WTC11 (cell line): ENCODE results near the gene DNAJA4. TPM values are rescaled to one million over a fixed set of nuclear protein-coding genes. Genes with fewer than 3 reads are reported as not detected.

ENCODE experiments used
- ATAC-seq: fragments of 200-7000 bp; cut with Tn5 transposase; 2 replicates; pipeline ENCODE4 v1.10.0; 2021; ENCODE audit warnings: mild to moderate bottlenecking, moderate library complexity
- CTCF ChIA-PET: fragments of 300-600 bp; sonication (Branson Sonifier 250); formaldehyde crosslinking; loops from one replicate; lab custom pipeline; 2021; ENCODE audit warnings: antibody characterized with exemption; lab: Charles Lee
- POLR2A ChIA-PET: fragments of 350-600 bp; sonication (Branson Sonifier 250); formaldehyde crosslinking; loops from one replicate; lab custom pipeline; 2021; ENCODE audit warnings: antibody characterized with exemption; lab: Charles Lee
- DNase-seq: peaks from one replicate; pipeline ENCODE4 v3.0.0; 2021; ENCODE audit warnings: low spot score
- H3K27ac Mint-ChIP-seq: 2 replicates; pipeline ENCODE4 v1.8.0; 2021; ENCODE audit warnings: mixed read lengths
- H3K27me3 Mint-ChIP-seq: 2 replicates; pipeline ENCODE4 v1.8.0; 2021; ENCODE audit warnings: low read depth, mild to moderate bottlenecking, moderate library complexity, mixed read lengths
- H3K36me3 Mint-ChIP-seq: 2 replicates; pipeline ENCODE4 v1.8.0; 2021; ENCODE audit warnings: mixed read lengths
- H3K4me1 Mint-ChIP-seq: 2 replicates; pipeline ENCODE4 v1.8.0; 2022; ENCODE audit warnings: mixed read lengths
- H3K4me3 Mint-ChIP-seq: 2 replicates; pipeline ENCODE4 v1.8.0; 2021; ENCODE audit warnings: mild to moderate bottlenecking, moderate library complexity, mixed read lengths
- H3K9me3 Mint-ChIP-seq: 2 replicates; pipeline ENCODE4 v1.8.0; 2021; ENCODE audit warnings: mixed read lengths
- CREB1 ChIP-seq: sonication (generic); formaldehyde crosslinking; IDR thresholded peaks from 2 replicates; pipeline ENCODE4 v1.8.0; 2023; ENCODE audit warnings: mild to moderate bottlenecking, missing genetic modification reagents
- ESRRA ChIP-seq: sonication (generic); formaldehyde crosslinking; IDR thresholded peaks from 2 replicates; pipeline ENCODE4 v1.8.1; 2022; ENCODE audit warnings: mild to moderate bottlenecking, missing genetic modification reagents, borderline replicate concordance
- ETV6 ChIP-seq: sonication (generic); formaldehyde crosslinking; IDR thresholded peaks from 2 replicates; pipeline ENCODE4 v1.8.1; 2022; ENCODE audit warnings: mild to moderate bottlenecking, missing genetic modification reagents
- GTF2I ChIP-seq: fragments of 250-450 bp; sonication (Bioruptor Pico); conservative IDR thresholded peaks from 2 replicates; pipeline ENCODE4 v1.4.0; 2021; ENCODE audit warnings: mild to moderate bottlenecking
- MYBL2 ChIP-seq: sonication (generic); formaldehyde crosslinking; IDR thresholded peaks from 2 replicates; pipeline ENCODE4 v1.8.1; 2023; ENCODE audit warnings: mild to moderate bottlenecking, moderate library complexity, missing genetic modification reagents
- RELA ChIP-seq: sonication (generic); formaldehyde crosslinking; IDR thresholded peaks from 2 replicates; pipeline ENCODE4 v1.8.1; 2022; ENCODE audit warnings: missing genetic modification reagents, mild to moderate bottlenecking, borderline replicate concordance
- SMAD3 ChIP-seq: sonication (generic); formaldehyde crosslinking; IDR thresholded peaks from 2 replicates; pipeline ENCODE4 v1.8.0; 2022; ENCODE audit warnings: missing genetic modification reagents, mild to moderate bottlenecking, borderline replicate concordance
- TP53 ChIP-seq: sonication (generic); formaldehyde crosslinking; IDR thresholded peaks from 2 replicates; pipeline ENCODE4 v1.8.1; 2023; ENCODE audit warnings: mild to moderate bottlenecking, missing genetic modification reagents
- ZBTB21 ChIP-seq: sonication (generic); formaldehyde crosslinking; IDR thresholded peaks from 2 replicates; pipeline ENCODE4 v1.8.1; 2023; ENCODE audit warnings: mild to moderate bottlenecking, missing genetic modification reagents, borderline replicate concordance
- ZNF121 ChIP-seq: sonication (generic); formaldehyde crosslinking; IDR thresholded peaks from 2 replicates; pipeline ENCODE4 v1.8.0; 2023; ENCODE audit warnings: missing genetic modification reagents
- ZNF138 ChIP-seq: sonication (generic); formaldehyde crosslinking; conservative IDR thresholded peaks from 2 replicates; pipeline ENCODE4 v1.8.1; 2022; ENCODE audit warnings: mild to moderate bottlenecking, moderate library complexity, missing genetic modification reagents
- ZNF263 ChIP-seq: sonication (generic); formaldehyde crosslinking; IDR thresholded peaks from 2 replicates; pipeline ENCODE4 v1.8.1; 2022; ENCODE audit warnings: low read depth, mild to moderate bottlenecking, moderate library complexity, missing genetic modification reagents
- total RNA-seq: library from RNA; stranded (reverse); gene quantifications from 3 replicates; pipeline ENCODE4 v1.2.3, GENCODE V29; 2021
- TF ChIP-seq, protein P1 (sequence below): sonication (generic); formaldehyde crosslinking; IDR thresholded peaks from 2 replicates; pipeline ENCODE4 v1.8.0; 2022; ENCODE audit warnings: mild to moderate bottlenecking, missing genetic modification reagents
- TF ChIP-seq, protein P2 (sequence below): sonication (generic); formaldehyde crosslinking; IDR thresholded peaks from 2 replicates; pipeline ENCODE4 v1.8.1; 2023; ENCODE audit warnings: mild to moderate bottlenecking, moderate library complexity, missing genetic modification reagents
- TF ChIP-seq, protein P3 (sequence below): fragments of 250-450 bp; sonication (Bioruptor Pico); IDR thresholded peaks from 2 replicates; pipeline ENCODE4 v1.9.0; 2021; ENCODE audit warnings: moderate library complexity, mild to moderate bottlenecking, inconsistent platforms, borderline replicate concordance
- TF ChIP-seq, protein P4 (sequence below): fragments of 200-600 bp; IDR thresholded peaks from 2 replicates; pipeline ENCODE4 v1.8.0; 2022; ENCODE audit warnings: antibody characterized with exemption
- TF ChIP-seq, protein P5 (sequence below): sonication (generic); formaldehyde crosslinking; IDR thresholded peaks from 2 replicates; pipeline ENCODE4 v1.8.1; 2022; ENCODE audit warnings: low read depth, mild to moderate bottlenecking, moderate library complexity, missing genetic modification reagents, borderline replicate concordance
- TF ChIP-seq, protein P6 (sequence below): sonication (generic); formaldehyde crosslinking; IDR thresholded peaks from 2 replicates; pipeline ENCODE4 v1.8.0; 2023; ENCODE audit warnings: mild to moderate bottlenecking, missing genetic modification reagents
- TF ChIP-seq, protein P7 (sequence below): sonication (generic); formaldehyde crosslinking; IDR thresholded peaks from 2 replicates; pipeline ENCODE4 v1.8.1; 2023; ENCODE audit warnings: mild to moderate bottlenecking, missing genetic modification reagents, moderate library complexity
- TF ChIP-seq, protein P8 (sequence below): fragments of 250-450 bp; sonication (Bioruptor Pico); IDR thresholded peaks from 2 replicates; pipeline ENCODE4 v1.9.0; 2021; ENCODE audit warnings: mild to moderate bottlenecking
- TF ChIP-seq, protein P9 (sequence below): sonication (generic); formaldehyde crosslinking; IDR thresholded peaks from 2 replicates; pipeline ENCODE4 v1.8.0; 2023; ENCODE audit warnings: missing genetic modification reagents

DNAJA4 gene
- total RNA-seq, 1 experiment from 2014 or later = 7.8 TPM

DNA sequence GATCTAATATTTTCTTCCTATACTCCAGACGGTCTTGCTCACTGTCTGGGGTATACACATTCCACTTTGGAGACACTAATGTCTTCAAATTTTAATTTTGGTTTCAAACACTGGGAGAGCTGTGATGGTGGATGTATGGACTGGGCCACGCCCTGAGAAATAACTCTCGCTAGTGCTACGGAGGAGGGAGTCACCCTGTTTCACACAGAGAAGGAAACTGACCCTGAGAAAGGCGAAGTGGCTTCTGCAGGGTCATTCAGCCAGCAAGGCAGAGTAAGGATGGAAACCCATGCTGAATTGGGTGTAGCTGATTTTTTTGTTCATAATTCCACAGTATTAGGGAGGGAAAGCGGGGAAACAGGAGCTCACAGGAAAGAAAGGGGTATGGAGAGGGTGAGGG lies 43.6 kb downstream of the DNAJA4 start:
- ChIA-PET POLR2A (interaction anchor here (0.5 kb wide), 1 partner anchor 104 kb away, joined by 3 read pairs; no protein-coding TSS in a partner anchor), CTCF (interaction anchor here (0.6 to 2.7 kb wide), 20 partner anchors 8 to 443 kb away, joined by 3 to 34 read pairs (median 4); partner anchors contain the start of genes CHRNA5, IREB2 and SKIC8)
- TF ChIP-seq ZNF121 (CRISPR knock-in tag) (no peak), TP53 (no peak), ZNF138 (no peak), CREB1 (no peak), SMAD3 (CRISPR knock-in tag) (no peak), ETV6 (CRISPR knock-in tag) (no peak), MYBL2 (CRISPR knock-in tag) (no peak), ZBTB21 (CRISPR knock-in tag) (no peak), RELA (CRISPR knock-in tag) (no peak)
- TF ChIP-seq, protein P1, sequence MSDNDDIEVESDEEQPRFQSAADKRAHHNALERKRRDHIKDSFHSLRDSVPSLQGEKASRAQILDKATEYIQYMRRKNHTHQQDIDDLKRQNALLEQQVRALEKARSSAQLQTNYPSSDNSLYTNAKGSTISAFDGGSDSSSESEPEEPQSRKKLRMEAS (CRISPR knock-in tag) = no peak
- TF ChIP-seq, protein P2, sequence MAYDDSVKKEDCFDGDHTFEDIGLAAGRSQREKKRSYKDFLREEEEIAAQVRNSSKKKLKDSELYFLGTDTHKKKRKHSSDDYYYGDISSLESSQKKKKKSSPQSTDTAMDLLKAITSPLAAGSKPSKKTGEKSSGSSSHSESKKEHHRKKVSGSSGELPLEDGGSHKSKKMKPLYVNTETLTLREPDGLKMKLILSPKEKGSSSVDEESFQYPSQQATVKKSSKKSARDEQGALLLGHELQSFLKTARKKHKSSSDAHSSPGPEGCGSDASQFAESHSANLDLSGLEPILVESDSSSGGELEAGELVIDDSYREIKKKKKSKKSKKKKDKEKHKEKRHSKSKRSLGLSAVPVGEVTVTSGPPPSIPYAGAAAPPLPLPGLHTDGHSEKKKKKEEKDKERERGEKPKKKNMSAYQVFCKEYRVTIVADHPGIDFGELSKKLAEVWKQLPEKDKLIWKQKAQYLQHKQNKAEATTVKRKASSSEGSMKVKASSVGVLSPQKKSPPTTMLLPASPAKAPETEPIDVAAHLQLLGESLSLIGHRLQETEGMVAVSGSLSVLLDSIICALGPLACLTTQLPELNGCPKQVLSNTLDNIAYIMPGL (CRISPR knock-in tag) = no peak
- DNase-seq (no peak), ATAC-seq (no peak)
- no peaks in the 10 kb centered on the region for H3K36me3 Mint-ChIP-seq
- H3K27me3 Mint-ChIP-seq = no peaks in the 10 kb centered on the region
- no peak overlapping the region for H3K4me3 Mint-ChIP-seq
- no peak overlapping the region for H3K27ac Mint-ChIP-seq
- no peaks in the 10 kb centered on the region for H3K9me3 Mint-ChIP-seq
- peaks cover 15% of the 10 kb centered on the region for H3K4me1 Mint-ChIP-seq

DNA sequence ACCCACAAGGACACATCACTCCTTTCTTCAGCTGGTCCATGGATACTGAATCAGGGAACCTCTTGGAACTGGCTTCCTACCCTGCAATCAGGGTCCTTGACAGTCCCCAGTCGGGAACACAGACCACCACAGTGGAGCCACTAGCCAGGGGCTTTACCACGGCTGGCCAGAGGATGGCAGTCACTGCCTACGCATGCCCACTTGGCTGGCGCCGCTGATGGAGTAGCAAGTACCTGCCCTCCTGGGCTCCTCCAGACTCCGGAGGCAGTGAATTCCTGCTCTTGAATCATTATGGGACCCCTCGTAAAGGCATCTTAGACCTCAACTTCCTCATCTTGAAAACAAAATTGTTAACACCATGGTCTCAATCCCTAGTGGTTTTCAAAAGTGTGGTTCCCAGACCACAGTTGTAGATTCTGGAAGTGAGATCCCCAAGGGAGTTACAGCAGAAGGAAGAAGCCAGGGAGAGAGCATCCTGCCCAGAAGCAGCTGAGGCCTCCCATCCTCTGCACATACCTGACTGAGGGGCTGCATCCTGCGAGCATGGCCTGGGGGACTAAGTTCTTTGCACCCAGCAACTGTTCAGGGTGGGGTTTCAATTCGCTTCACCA lies 44.2 kb downstream of the DNAJA4 start:
- Mint-ChIP-seq H3K27me3 (no peaks in the 10 kb centered on the region), H3K4me3 (no peak overlapping the region), H3K4me1 (peaks cover 17% of the 10 kb centered on the region), H3K36me3 (no peaks in the 10 kb centered on the region), H3K27ac (no peak overlapping the region), H3K9me3 (no peaks in the 10 kb centered on the region)
- POLR2A ChIA-PET = interaction anchor here (0.5 kb wide), 1 partner anchor 103 kb away, joined by 3 read pairs; no protein-coding TSS in a partner anchor
- CTCF ChIA-PET = interaction anchor here (0.6 to 2.7 kb wide), 18 partner anchors 8 to 443 kb away, joined by 3 to 34 read pairs (median 3); partner anchors contain the start of genes CHRNA5, IREB2 and SKIC8
- ATAC-seq = peak; percentile 93
- DNase-seq = peak; percentile 95
- TF ChIP-seq, protein P3, sequence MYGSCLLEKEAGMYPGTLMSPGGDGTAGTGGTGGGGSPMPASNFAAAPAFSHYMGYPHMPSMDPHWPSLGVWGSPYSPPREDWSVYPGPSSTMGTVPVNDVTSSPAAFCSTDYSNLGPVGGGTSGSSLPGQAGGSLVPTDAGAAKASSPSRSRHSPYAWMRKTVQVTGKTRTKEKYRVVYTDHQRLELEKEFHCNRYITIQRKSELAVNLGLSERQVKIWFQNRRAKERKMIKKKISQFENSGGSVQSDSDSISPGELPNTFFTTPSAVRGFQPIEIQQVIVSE (CRISPR knock-in tag) = no peak
- TF ChIP-seq GTF2I = 0 out of 2 replicates have a peak, but pooled peaks have one; percentile 25
- TF ChIP-seq, protein P4, sequence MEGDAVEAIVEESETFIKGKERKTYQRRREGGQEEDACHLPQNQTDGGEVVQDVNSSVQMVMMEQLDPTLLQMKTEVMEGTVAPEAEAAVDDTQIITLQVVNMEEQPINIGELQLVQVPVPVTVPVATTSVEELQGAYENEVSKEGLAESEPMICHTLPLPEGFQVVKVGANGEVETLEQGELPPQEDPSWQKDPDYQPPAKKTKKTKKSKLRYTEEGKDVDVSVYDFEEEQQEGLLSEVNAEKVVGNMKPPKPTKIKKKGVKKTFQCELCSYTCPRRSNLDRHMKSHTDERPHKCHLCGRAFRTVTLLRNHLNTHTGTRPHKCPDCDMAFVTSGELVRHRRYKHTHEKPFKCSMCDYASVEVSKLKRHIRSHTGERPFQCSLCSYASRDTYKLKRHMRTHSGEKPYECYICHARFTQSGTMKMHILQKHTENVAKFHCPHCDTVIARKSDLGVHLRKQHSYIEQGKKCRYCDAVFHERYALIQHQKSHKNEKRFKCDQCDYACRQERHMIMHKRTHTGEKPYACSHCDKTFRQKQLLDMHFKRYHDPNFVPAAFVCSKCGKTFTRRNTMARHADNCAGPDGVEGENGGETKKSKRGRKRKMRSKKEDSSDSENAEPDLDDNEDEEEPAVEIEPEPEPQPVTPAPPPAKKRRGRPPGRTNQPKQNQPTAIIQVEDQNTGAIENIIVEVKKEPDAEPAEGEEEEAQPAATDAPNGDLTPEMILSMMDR = peak; percentile 86

DNA sequence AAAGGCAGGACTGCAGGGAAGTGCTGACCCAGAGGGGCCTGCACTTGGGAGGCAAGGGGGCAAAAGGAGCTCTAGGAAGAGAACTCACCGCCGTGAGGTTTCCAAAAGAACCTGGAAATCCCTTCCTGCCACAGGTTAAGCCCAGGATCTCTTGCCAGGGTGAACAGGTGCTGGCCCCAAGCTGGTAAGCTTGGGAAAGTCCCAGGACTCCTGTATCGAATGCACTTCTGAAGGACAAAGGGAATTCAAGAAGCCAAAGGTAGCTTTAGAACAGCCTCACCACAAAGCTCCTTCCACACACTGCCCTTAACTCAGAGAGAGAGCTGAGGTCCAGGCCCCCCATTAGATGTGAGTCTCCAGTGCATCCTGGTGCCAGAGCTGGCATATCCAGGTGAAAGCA lies 46.9 kb downstream of the DNAJA4 start:
- ATAC-seq = no peak
- Mint-ChIP-seq H3K4me1 (peaks cover 22% of the 10 kb centered on the region), H3K36me3 (no peaks in the 10 kb centered on the region), H3K27me3 (no peaks in the 10 kb centered on the region), H3K9me3 (no peaks in the 10 kb centered on the region), H3K27ac (no peak overlapping the region), H3K4me3 (no peak overlapping the region)
- POLR2A ChIA-PET = no interaction called here
- CTCF ChIA-PET = interaction anchor here (0.6 to 2.6 kb wide), 9 partner anchors 10 to 171 kb away, joined by 3 to 23 read pairs (median 3); partner anchors contain the start of gene IDH3A
- no peak for DNase-seq
- TF ChIP-seq ZNF263 (CRISPR knock-in tag) = no peak
- TF ChIP-seq, protein P5, sequence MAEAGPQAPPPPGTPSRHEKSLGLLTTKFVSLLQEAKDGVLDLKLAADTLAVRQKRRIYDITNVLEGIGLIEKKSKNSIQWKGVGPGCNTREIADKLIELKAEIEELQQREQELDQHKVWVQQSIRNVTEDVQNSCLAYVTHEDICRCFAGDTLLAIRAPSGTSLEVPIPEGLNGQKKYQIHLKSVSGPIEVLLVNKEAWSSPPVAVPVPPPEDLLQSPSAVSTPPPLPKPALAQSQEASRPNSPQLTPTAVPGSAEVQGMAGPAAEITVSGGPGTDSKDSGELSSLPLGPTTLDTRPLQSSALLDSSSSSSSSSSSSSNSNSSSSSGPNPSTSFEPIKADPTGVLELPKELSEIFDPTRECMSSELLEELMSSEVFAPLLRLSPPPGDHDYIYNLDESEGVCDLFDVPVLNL = no peak
- TF ChIP-seq, protein P6, sequence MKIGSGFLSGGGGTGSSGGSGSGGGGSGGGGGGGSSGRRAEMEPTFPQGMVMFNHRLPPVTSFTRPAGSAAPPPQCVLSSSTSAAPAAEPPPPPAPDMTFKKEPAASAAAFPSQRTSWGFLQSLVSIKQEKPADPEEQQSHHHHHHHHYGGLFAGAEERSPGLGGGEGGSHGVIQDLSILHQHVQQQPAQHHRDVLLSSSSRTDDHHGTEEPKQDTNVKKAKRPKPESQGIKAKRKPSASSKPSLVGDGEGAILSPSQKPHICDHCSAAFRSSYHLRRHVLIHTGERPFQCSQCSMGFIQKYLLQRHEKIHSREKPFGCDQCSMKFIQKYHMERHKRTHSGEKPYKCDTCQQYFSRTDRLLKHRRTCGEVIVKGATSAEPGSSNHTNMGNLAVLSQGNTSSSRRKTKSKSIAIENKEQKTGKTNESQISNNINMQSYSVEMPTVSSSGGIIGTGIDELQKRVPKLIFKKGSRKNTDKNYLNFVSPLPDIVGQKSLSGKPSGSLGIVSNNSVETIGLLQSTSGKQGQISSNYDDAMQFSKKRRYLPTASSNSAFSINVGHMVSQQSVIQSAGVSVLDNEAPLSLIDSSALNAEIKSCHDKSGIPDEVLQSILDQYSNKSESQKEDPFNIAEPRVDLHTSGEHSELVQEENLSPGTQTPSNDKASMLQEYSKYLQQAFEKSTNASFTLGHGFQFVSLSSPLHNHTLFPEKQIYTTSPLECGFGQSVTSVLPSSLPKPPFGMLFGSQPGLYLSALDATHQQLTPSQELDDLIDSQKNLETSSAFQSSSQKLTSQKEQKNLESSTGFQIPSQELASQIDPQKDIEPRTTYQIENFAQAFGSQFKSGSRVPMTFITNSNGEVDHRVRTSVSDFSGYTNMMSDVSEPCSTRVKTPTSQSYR = no peak
- no peak for TF ChIP-seq TP53
- TF ChIP-seq, protein P7, sequence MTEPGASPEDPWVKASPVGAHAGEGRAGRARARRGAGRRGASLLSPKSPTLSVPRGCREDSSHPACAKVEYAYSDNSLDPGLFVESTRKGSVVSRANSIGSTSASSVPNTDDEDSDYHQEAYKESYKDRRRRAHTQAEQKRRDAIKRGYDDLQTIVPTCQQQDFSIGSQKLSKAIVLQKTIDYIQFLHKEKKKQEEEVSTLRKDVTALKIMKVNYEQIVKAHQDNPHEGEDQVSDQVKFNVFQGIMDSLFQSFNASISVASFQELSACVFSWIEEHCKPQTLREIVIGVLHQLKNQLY (CRISPR knock-in tag) = no peak
- TF ChIP-seq, protein P8, sequence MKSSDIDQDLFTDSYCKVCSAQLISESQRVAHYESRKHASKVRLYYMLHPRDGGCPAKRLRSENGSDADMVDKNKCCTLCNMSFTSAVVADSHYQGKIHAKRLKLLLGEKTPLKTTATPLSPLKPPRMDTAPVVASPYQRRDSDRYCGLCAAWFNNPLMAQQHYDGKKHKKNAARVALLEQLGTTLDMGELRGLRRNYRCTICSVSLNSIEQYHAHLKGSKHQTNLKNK (CRISPR knock-in tag) = no peak
- TF ChIP-seq, protein P9, sequence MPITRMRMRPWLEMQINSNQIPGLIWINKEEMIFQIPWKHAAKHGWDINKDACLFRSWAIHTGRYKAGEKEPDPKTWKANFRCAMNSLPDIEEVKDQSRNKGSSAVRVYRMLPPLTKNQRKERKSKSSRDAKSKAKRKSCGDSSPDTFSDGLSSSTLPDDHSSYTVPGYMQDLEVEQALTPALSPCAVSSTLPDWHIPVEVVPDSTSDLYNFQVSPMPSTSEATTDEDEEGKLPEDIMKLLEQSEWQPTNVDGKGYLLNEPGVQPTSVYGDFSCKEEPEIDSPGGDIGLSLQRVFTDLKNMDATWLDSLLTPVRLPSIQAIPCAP (CRISPR knock-in tag) = no peak
- TF ChIP-seq ESRRA = no peak
